Stomach (tissue), 9 donors: ENCODE measurements around the gene EXOSC7. TPM values are rescaled to one million over a fixed set of nuclear protein-coding genes. Genes with fewer than 3 reads are reported as not detected.

Experiments
- DNase-seq, 2 donors: peaks; one replicate each; pipeline versions ENCODE4 v3.0.0 to v3.0.0-alpha.2; 2013 to 2019
- H3K27ac ChIP-seq, 5 donors: fragments of 200-600 bp in 4 of 5; sonication (generic) in 4 of 5; one replicate each; pipeline ENCODE4 v1.5.1; 2013 to 2019; ENCODE audit warnings: mild to moderate bottlenecking in 1 of 5, moderate library complexity in 1 of 5
- H3K27me3 ChIP-seq, 3 donors: fragments of 200-600 bp; sonication (generic); one replicate each; pipeline ENCODE4 v1.5.1; 2017 to 2019; ENCODE audit warnings: mixed run types in 1 of 3
- H3K36me3 ChIP-seq, 4 donors: fragments of 200-600 bp; sonication (generic); 1 replicate in 3 of 4; 2 replicates in 1 of 4; pipeline ENCODE4 v1.5.1; 2016 to 2019
- H3K4me1 ChIP-seq, 4 donors: fragments of 200-600 bp; sonication (generic); one replicate each; pipeline ENCODE4 v1.5.1; 2016 to 2019
- H3K4me3 ChIP-seq, 4 donors: fragments of 200-600 bp; sonication (generic) in 3 of 4; one replicate each; pipeline ENCODE4 v1.5.1; 2016 to 2019; ENCODE audit warnings: mild to moderate bottlenecking in 1 of 4
- H3K9me3 ChIP-seq, 4 donors: fragments of 200-600 bp; sonication (generic); one replicate each; pipeline ENCODE4 v1.5.1; 2016 to 2019
- EP300 ChIP-seq: sonication (generic); formaldehyde crosslinking; IDR thresholded peaks from one replicate; pipeline ENCODE4 v1.6.1; 2017; ENCODE audit warnings: antibody characterized with exemption
- POLR2A ChIP-seq, 4 donors: fragments of 450-650 bp; IDR thresholded peaks; one replicate each; pipeline ENCODE4 v1.6.1; 2016; ENCODE audit warnings: antibody characterized with exemption in 4 of 4, control low read depth in 2 of 4, mild to moderate bottlenecking in 1 of 4, moderate library complexity in 1 of 4
- POLR2AphosphoS5 ChIP-seq, 3 donors: sonication (generic); formaldehyde crosslinking; IDR thresholded peaks; one replicate each; pipeline ENCODE4 v1.6.1; 2016; ENCODE audit warnings: antibody characterized with exemption in 3 of 3
- WGBS, 5 donors: extraction: QIAGEN DNeasy Blood & Tissue Kit in 3 of 5; methylation state at CpG; one replicate each; pipeline versions ENCODE4 v1.1.5 to v1.1.7; 2013 to 2018; 5-methylcytosine and 5-hydroxymethylcytosine counted together
- intact Hi-C: fragments of 100-400 bp; cut with DNase I; formaldehyde crosslinking; loops from one replicate; pipeline ENCODE4 v1.15.1; 2023; ENCODE audit warnings: low total_unique reads
- polyA plus RNA-seq, 3 donors: library from polyadenylated mRNA; stranded (reverse); fragments of 200-250 nt; gene quantifications; one replicate each; pipeline ENCODE4 v1.2.3, GENCODE V29; 2013
- total RNA-seq, 5 donors: library from RNA; depleted of rRNA; stranded (reverse); fragments of >200 nt; gene quantifications; one replicate each; pipeline versions ENCODE4 v1.1.0 to v1.2.3, GENCODE V29; 2014 to 2016
- TF ChIP-seq, protein P1 (sequence below), 7 experiments: fragments of 450-650 bp in 4 of 7; fragments of 200-600 bp in 3 of 7; sonication (generic) in 3 of 7; IDR thresholded peaks; one replicate each; pipeline ENCODE4 v1.5.1; 2016 to 2019; ENCODE audit warnings: antibody characterized with exemption in 7 of 7, control low read depth in 2 of 7, mild to moderate bottlenecking in 1 of 7
- donor health status: healthy with polysubstance abuse.
- donor health status: Bipolar disorder and iron deficiency.
- donor health status: healthy.

EXOSC7 gene
- total and polyA plus RNA-seq, 8 donors = 29.5 to 57.4 (median 42.6) TPM

DNA sequence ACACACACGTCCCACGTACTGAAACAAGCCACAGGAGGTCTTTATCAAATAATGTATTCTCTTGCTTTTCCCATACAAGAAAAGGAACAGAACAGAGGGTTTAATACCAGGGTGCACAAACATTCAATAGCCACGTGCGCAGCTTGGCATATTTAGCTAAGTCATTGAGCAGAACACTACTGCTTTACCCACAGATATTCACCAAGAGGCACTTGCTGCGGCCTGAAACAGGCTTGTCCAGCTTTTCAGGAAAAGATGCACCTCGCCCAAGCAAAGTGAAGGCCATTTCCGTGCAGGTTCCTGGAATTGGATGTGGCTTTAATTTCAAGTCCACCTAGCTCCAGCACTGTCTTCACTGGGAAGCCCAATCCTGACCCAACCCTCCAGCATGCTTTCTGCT, 17.7 kb upstream of the EXOSC7 start:
- no peak overlapping the region for H3K4me3 ChIP-seq
- 77 to 90% (median 88%) methylated on average over 7 of the region's 7 CpGs for WGBS, 5 donors
- H3K36me3 ChIP-seq = peaks cover 10 to 44% (median 40%) of the 10 kb centered on the region in 4 donors
- H3K27me3 ChIP-seq = no peaks in the 10 kb centered on the region
- no peak overlapping the region for H3K27ac ChIP-seq
- intact Hi-C loops = no loop called here
- peaks cover 5 to 60% (median 11%) of the 10 kb centered on the region in 4 donors for H3K4me1 ChIP-seq
- no peaks in the 10 kb centered on the region for H3K9me3 ChIP-seq
- no peak for DNase-seq
- no peak for TF ChIP-seq POLR2A (IDR thresholded peaks at IDR 0.05)
- TF ChIP-seq, protein P1, sequence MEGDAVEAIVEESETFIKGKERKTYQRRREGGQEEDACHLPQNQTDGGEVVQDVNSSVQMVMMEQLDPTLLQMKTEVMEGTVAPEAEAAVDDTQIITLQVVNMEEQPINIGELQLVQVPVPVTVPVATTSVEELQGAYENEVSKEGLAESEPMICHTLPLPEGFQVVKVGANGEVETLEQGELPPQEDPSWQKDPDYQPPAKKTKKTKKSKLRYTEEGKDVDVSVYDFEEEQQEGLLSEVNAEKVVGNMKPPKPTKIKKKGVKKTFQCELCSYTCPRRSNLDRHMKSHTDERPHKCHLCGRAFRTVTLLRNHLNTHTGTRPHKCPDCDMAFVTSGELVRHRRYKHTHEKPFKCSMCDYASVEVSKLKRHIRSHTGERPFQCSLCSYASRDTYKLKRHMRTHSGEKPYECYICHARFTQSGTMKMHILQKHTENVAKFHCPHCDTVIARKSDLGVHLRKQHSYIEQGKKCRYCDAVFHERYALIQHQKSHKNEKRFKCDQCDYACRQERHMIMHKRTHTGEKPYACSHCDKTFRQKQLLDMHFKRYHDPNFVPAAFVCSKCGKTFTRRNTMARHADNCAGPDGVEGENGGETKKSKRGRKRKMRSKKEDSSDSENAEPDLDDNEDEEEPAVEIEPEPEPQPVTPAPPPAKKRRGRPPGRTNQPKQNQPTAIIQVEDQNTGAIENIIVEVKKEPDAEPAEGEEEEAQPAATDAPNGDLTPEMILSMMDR (IDR thresholded peaks at IDR 0.05) = no peak
- TF ChIP-seq EP300 = no peak
- TF ChIP-seq POLR2AphosphoS5 (IDR thresholded peaks at IDR 0.05) = no peak

- TF ChIP-seq, protein P1 (IDR thresholded peaks at IDR 0.05) = no peak
- TF ChIP-seq EP300 (no peak), POLR2AphosphoS5 (IDR thresholded peaks at IDR 0.05) (no peak), POLR2A (IDR thresholded peaks at IDR 0.05) (no peak)
- Histone ChIP-seq H3K9me3 (no peaks in the 10 kb centered on the region), H3K27me3 (no peaks in the 10 kb centered on the region), H3K4me3 (no peak overlapping the region), H3K27ac (no peak overlapping the region), H3K4me1 (peaks cover 5 to 62% (median 13%) of the 10 kb centered on the region in 4 donors), H3K36me3 (peaks cover 7 to 34% (median 29%) of the 10 kb centered on the region in 4 donors)
- intact Hi-C loops = no loop called here
- no peak for DNase-seq
- 94 to 99% (median 98%) methylated on average over 3 of the region's 3 CpGs for WGBS, 5 donors
Measured at GRCh38 chr3:44960387-44961026, 15.5 kb upstream of the EXOSC7 start.

DNA sequence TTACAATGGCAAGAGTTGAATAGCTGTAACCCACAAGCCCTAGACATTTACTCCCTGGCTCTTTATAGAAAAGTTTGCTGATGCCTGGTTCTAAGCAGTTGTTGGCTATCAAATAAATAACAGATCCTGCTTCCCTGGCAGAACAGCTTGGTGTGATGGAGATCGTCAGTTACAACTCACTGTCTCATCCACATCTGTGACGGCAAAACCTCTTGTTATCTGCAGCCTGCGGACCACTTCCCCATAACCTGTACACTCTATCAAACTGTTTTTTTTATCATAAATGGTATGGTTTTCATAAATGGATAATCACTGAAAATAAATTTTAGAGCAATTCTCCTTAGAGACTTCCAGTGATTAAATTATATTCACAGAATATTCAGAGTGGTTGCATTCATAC, 14.2 kb upstream of the EXOSC7 start:
- Histone ChIP-seq H3K27ac (no peak overlapping the region), H3K27me3 (no peaks in the 10 kb centered on the region), H3K4me3 (no peak overlapping the region), H3K9me3 (no peaks in the 10 kb centered on the region), H3K36me3 (peaks cover 7 to 26% (median 22%) of the 10 kb centered on the region in 4 donors), H3K4me1 (peaks cover 5 to 58% (median 7%) of the 10 kb centered on the region in 4 donors)
- TF ChIP-seq POLR2AphosphoS5 (IDR thresholded peaks at IDR 0.05) (no peak), EP300 (no peak), POLR2A (IDR thresholded peaks at IDR 0.05) (no peak)
- TF ChIP-seq, protein P1 (IDR thresholded peaks at IDR 0.05) = no peak
- intact Hi-C loops = no loop called here
- WGBS, 5 donors = 90 to 96% (median 92%) methylated on average over 3 of the region's 3 CpGs
- no peak for DNase-seq

DNA sequence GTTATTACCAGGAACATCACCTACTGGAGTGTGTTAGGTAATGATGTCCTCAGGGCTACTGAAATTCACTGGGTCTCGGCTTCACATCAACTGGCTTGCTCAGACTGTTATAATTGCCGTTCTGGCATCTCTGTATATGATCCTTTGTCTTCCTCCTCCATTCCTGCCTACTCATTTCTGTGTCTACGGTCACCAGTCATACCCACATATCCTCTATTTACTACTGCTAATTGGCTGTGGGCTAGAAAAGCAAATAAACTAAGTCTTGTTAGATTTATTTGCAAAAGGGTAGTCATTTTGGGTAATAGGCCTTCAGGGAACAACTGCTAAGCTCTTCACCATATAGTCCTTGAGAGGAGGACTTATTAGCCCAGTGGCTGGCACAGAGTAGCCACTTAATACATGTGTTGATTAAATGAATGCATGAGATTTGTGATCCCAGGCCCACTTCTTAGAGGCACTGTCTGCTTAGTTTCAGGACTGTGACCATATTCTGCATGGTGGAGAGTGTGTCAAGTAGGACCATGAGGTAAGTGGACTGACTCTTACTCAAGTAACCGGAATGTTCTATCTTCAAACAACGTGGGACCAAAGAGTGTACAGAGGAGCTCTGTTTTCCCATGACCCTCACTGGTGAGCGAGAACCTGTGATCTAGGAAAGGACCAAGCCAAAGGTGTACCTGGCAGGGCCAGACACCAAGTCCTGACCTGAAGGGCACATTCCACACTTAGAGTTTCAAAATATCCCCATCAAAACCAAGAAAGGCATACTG, 13.2 kb upstream of the EXOSC7 start:
- peak overlapping the region in 2 of 5 donors; percentile 51 to 76 for H3K27ac ChIP-seq
- TF ChIP-seq POLR2A (IDR thresholded peaks at IDR 0.05) (no peak), EP300 (no peak)
- TF ChIP-seq, protein P1 (IDR thresholded peaks at IDR 0.05) = no peak

More for the DNA sequence above, 13.2 kb upstream of the EXOSC7 start:
- WGBS, 5 donors = 85 to 90% (median 87%) methylated on average over 6 of the region's 6 CpGs
- DNase-seq = no peak
- Histone ChIP-seq H3K4me1 (peaks cover 5 to 68% (median 7%) of the 10 kb centered on the region in 4 donors), H3K4me3 (no peak overlapping the region), H3K27me3 (no peaks in the 10 kb centered on the region), H3K9me3 (no peaks in the 10 kb centered on the region), H3K36me3 (peaks cover 7 to 17% (median 15%) of the 10 kb centered on the region in 4 donors)
- intact Hi-C loops = no loop called here
